Neural crest cell (in vitro differentiated cells): Measurements from ENCODE around the gene OR10A3. TPM values are rescaled to one million over a fixed set of nuclear protein-coding genes. Genes with fewer than 3 reads are reported as not detected.

Experiments
- DNase-seq: peaks from one replicate; pipeline ENCODE4 v3.0.0; 2021; ENCODE audit warnings: low read depth, mixed read lengths, low spot score
- H3K27ac Mint-ChIP-seq: one replicate; pipeline ENCODE4 v1.8.0; 2021; ENCODE audit warnings: mild to moderate bottlenecking, mixed read lengths; ENCODE audit not compliant: unreplicated experiment
- H3K27me3 Mint-ChIP-seq: 2 replicates; pipeline ENCODE4 v1.8.0; 2021; ENCODE audit warnings: low read depth, mild to moderate bottlenecking, mixed read lengths
- H3K36me3 Mint-ChIP-seq: 2 replicates; pipeline ENCODE4 v1.8.0; 2021; ENCODE audit warnings: low read depth, mild to moderate bottlenecking, mixed read lengths
- H3K4me1 Mint-ChIP-seq: 2 replicates; pipeline ENCODE4 v1.8.0; 2021; ENCODE audit warnings: mixed read lengths
- H3K4me3 Mint-ChIP-seq: one replicate; pipeline ENCODE4 v1.8.0; 2021; ENCODE audit warnings: mild to moderate bottlenecking, mixed read lengths
- H3K9me3 Mint-ChIP-seq: 2 replicates; pipeline ENCODE4 v1.8.0; 2021; ENCODE audit warnings: mixed read lengths
- CTCF ChIP-seq: fragments of 200-600 bp; sonication (generic); conservative IDR thresholded peaks from 2 replicates; pipeline ENCODE4 v1.5.0; 2021; ENCODE audit warnings: antibody characterized with exemption, mild to moderate bottlenecking
- total RNA-seq: library from RNA; stranded (reverse); gene quantifications from 2 replicates; pipeline ENCODE4 v1.2.1, GENCODE V29; 2021

OR10A3 gene
- total RNA-seq, 1 donor from 2014 or later, result not detected

DNA sequence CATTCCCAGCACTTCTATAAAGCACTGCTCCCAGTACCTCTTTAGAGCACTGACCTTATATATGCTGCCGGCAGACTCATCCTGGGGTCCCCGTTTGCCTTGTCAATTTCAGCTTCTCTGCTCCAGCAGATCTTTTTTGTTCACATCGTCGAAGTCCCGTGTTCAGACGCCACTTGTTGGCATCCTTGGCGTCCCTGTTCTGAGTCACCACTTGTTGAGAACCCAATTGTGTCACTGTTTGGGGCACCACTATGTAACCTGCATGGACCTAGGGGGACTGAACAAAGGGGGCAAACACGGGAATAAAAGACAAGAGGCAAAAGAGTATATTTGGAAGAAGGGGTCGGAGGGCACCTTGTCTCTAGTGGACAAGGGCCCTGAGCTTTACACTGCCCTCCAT is 36.0 kb downstream of the OR10A3 start:
- Mint-ChIP-seq H3K27ac (no peak overlapping the region), H3K4me1 (peaks cover 16% of the 10 kb centered on the region), H3K9me3 (no peaks in the 10 kb centered on the region), H3K4me3 (no peak overlapping the region), H3K36me3 (no peaks in the 10 kb centered on the region), H3K27me3 (peaks cover 5% of the 10 kb centered on the region)
- DNase-seq, result no peak
- TF ChIP-seq CTCF, result no peak

- Mint-ChIP-seq H3K27me3 (peaks cover 5% of the 10 kb centered on the region), H3K9me3 (no peaks in the 10 kb centered on the region), H3K4me1 (peaks cover 16% of the 10 kb centered on the region), H3K27ac (no peak overlapping the region), H3K36me3 (no peaks in the 10 kb centered on the region), H3K4me3 (no peak overlapping the region)
- no peak for DNase-seq
- no peak for TF ChIP-seq CTCF
Measured at GRCh38 chr11:7904917-7905316, 36.6 kb downstream of the OR10A3 start.

- Mint-ChIP-seq H3K4me1 (peaks cover 16% of the 10 kb centered on the region), H3K27ac (no peak overlapping the region), H3K9me3 (no peaks in the 10 kb centered on the region), H3K27me3 (peaks cover 5% of the 10 kb centered on the region), H3K36me3 (no peaks in the 10 kb centered on the region), H3K4me3 (no peak overlapping the region)
- no peak for DNase-seq
- no peak for TF ChIP-seq CTCF
Measured at GRCh38 chr11:7903940-7904339, 37.6 kb downstream of the OR10A3 start.

GRCh38 chr11:7901319-7901854 is 40.1 kb downstream of the OR10A3 start:
- H3K4me1 Mint-ChIP-seq, result peaks cover 16% of the 10 kb centered on the region
- H3K4me3 Mint-ChIP-seq, result no peak overlapping the region
- H3K36me3 Mint-ChIP-seq, result no peaks in the 10 kb centered on the region
- peaks cover 5% of the 10 kb centered on the region for H3K27me3 Mint-ChIP-seq
- no peak for DNase-seq
- H3K9me3 Mint-ChIP-seq, result no peaks in the 10 kb centered on the region
- no peak for TF ChIP-seq CTCF
- H3K27ac Mint-ChIP-seq, result no peak overlapping the region

- no peak overlapping the region for H3K4me3 Mint-ChIP-seq
- TF ChIP-seq CTCF, result no peak
- H3K36me3 Mint-ChIP-seq, result no peaks in the 10 kb centered on the region
- peaks cover 11% of the 10 kb centered on the region for H3K4me1 Mint-ChIP-seq
- H3K9me3 Mint-ChIP-seq, result no peaks in the 10 kb centered on the region
- H3K27ac Mint-ChIP-seq, result no peak overlapping the region
- H3K27me3 Mint-ChIP-seq, result peaks cover 5% of the 10 kb centered on the region
- no peak for DNase-seq
Measured at GRCh38 chr11:7900686-7901085, 40.8 kb downstream of the OR10A3 start.

DNA sequence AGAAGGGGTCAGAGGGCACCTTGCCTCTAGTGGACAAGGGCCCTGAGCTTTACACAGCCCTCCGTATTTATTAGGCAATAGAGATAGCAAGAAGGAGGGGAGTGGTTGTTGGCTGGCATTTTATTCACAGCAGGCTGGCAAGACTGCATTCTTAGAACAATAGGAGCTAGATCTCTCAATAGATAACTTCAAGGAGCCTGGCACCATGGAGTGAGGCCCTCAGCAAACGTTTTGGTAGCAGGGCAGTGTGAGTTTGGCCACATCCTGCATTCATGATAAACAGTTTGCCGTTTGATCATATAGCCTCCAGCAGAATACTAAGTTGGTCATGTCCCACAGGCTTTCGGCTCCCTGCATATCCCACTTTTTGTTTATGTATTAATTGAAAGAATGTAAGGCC is 42.1 kb downstream of the OR10A3 start:
- no peak overlapping the region for H3K27ac Mint-ChIP-seq
- H3K4me1 Mint-ChIP-seq, result peaks cover 5% of the 10 kb centered on the region
- H3K4me3 Mint-ChIP-seq, result no peak overlapping the region
- TF ChIP-seq CTCF, result no peak
- no peaks in the 10 kb centered on the region for H3K36me3 Mint-ChIP-seq
- peaks cover 5% of the 10 kb centered on the region for H3K27me3 Mint-ChIP-seq
- DNase-seq, result no peak
- H3K9me3 Mint-ChIP-seq, result no peaks in the 10 kb centered on the region
